ENCODE results near the gene SCAMP2. TPM values are rescaled to one million over a fixed set of nuclear protein-coding genes. Genes with fewer than 3 reads are reported as not detected.

Gene SCAMP2
- total RNA-seq, 1 donor from 2014 or later, result 39.3 TPM

DNA sequence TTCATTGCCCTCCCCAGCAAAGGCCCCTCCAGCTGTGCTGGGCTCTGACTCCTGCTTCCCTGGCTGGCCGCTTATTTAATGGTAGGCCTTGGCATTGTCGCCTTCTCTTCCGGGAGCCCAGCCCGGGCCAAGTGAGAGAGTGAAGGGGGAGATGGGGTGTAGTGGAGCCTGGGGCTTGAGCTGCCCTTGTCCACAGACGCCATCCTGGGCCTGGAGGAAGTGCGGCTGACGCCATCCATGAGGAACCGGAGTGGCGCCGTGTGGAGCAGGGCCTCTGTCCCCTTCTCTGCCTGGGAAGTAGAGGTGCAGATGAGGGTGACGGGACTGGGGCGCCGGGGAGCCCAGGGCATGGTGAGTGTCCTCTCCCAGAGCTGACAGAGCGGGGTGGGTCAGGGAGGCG is 57.2 kb downstream of the SCAMP2 start:
- DNase-seq (ENCODE audit: low read depth), result no peak
- H3K4me3 ChIP-seq (ENCODE audit: low read depth, low read length), result no peak overlapping the region
- TF ChIP-seq, protein P1, sequence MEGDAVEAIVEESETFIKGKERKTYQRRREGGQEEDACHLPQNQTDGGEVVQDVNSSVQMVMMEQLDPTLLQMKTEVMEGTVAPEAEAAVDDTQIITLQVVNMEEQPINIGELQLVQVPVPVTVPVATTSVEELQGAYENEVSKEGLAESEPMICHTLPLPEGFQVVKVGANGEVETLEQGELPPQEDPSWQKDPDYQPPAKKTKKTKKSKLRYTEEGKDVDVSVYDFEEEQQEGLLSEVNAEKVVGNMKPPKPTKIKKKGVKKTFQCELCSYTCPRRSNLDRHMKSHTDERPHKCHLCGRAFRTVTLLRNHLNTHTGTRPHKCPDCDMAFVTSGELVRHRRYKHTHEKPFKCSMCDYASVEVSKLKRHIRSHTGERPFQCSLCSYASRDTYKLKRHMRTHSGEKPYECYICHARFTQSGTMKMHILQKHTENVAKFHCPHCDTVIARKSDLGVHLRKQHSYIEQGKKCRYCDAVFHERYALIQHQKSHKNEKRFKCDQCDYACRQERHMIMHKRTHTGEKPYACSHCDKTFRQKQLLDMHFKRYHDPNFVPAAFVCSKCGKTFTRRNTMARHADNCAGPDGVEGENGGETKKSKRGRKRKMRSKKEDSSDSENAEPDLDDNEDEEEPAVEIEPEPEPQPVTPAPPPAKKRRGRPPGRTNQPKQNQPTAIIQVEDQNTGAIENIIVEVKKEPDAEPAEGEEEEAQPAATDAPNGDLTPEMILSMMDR (conservative IDR thresholded peaks at IDR 0.05; ENCODE audit: low read depth, low read length), result no peak

DNA sequence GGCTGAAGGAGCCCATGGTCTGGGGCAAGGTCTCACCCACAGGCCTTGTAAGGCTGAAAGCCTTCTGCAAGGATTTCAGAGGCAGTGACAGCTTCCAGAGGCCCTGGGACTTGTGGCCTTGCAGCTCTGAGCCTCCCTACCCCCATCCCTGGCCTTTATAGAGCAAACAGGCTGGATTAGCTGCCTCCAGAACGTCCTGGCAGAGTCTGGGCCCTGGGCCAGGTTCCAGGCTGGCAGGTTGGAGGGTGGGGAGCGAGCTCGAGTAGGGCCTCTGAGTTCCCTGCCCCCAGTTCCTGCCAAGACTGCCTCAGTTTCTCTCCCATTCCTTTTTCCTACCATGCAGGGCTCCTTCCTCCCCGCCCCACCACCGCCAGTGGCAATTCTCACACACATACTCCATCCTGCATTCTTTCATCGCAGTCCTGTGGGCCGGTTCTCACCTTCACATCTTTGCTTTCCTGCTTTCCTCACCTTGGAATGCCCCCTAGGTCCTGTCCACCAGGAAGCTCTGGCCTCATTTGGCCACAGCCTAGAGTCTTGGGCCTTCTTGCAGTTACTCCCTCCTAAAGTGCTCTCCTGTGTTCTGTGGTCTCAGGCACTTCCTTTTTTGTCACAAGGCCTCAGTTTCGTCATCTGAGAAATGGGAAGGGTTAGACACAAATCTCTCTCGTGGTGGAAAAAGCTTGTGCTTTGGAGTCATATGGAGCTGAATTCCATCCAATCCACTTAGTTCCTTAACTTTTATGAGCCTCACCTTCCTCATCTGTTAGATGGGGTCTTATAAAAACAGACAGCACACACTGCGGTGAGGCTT is 57.8 kb downstream of the SCAMP2 start:
- DNase-seq (ENCODE audit: low read depth), result no peak
- TF ChIP-seq, protein P1 (conservative IDR thresholded peaks at IDR 0.05; ENCODE audit: low read depth, low read length), result no peak
- no peak overlapping the region for H3K4me3 ChIP-seq (ENCODE audit: low read depth, low read length)

DNA sequence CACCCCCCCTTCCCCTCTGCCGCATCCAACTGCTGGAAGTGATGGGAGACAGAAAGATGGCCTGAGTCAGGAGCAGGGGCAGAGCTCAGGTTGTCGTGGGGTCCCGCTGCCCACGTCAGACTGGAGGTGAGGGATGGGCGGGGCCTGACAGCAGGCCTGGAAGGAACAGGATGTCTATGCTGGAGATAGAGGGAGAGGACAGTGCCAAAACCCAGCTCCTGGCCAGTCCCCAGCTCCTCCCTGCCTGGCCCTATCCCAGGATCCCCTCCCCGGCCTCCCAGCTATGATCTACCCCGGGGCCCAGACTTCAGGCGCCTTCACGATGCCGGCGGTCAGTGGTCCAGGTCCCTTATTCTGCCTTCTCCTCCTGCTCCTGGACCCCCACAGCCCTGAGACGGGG is 60.6 kb downstream of the SCAMP2 start, which contains the start of gene LMAN1L:
LMAN1L (plus strand) TSS at position 303 of the 400 bp plus-strand sequence; CDS start at position 323, 20 bp downstream.
- TF ChIP-seq, protein P1 (conservative IDR thresholded peaks at IDR 0.05; ENCODE audit: low read depth, low read length), result no peak
- no peak within 1 kb of the TSS for H3K4me3 ChIP-seq (ENCODE audit: low read depth, low read length)
- no peak for DNase-seq (ENCODE audit: low read depth)

DNA sequence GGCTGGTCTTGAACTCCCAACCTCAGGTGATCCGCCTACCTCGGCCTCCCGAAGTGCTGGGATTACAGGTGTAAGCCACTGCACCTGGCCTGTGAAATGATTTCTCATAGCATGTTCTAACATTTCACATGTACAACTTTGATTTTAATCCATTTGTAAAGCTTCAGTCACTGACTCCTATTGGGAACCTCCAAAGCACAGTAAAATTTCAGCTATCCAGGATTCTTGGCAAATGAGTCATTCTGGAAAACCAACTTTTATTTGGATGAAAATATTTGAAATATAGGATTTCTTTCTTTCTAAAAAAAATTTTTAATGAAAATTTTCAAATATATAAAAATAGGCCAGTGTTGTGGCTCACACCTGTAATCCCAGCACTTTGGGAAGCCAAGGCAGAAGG is 63.2 kb downstream of the SCAMP2 start:
- TF ChIP-seq, protein P1 (conservative IDR thresholded peaks at IDR 0.05; ENCODE audit: low read depth, low read length), result no peak
- no peak for DNase-seq (ENCODE audit: low read depth)
- no peak overlapping the region for H3K4me3 ChIP-seq (ENCODE audit: low read depth, low read length)

DNA sequence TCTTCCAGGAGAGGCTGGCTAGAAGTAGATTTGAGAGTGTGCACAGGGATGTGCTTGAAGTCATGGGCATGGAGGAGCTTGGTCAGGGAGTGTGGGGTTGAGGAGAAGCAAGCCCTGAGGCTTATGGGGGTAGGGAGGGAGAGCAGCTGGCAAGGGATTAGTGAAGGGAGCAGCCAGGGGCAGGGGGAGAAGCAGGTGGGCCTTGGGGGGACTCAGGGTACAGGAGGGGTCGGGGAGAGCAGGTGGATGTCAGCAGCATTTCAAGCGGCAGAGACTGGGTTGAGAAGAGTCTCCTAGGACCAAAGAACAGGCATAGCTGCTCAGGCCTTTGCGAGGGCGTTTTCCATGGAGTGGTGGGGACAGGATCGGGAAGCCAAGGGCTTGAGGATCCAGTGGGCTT is 63.9 kb downstream of the SCAMP2 start:
- no peak for DNase-seq (ENCODE audit: low read depth)
- no peak overlapping the region for H3K4me3 ChIP-seq (ENCODE audit: low read depth, low read length)

DNA sequence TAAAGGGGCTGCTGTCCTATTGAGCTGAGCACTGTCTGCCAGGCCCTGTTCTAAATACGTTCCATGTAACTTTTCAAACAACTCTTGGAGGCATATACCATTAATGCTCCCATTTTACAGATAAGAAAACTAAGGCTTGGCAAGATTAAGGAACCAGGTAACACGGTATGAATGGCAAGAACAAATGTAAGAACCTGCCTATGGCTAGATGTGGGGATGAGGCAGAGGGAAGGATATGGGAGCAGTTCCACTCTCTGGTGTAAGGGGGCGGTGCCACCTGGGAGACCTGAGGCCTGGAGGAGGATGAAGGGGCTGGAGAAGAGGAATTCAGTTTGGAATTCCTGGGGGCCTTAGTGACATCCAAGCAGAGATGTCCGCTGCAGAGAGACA is 64.3 kb downstream of the SCAMP2 start:
- no peak overlapping the region for H3K4me3 ChIP-seq (ENCODE audit: low read depth, low read length)
- TF ChIP-seq, protein P1 (conservative IDR thresholded peaks at IDR 0.05; ENCODE audit: low read depth, low read length), result no peak
- no peak for DNase-seq (ENCODE audit: low read depth)

More for the DNA sequence above, 63.9 kb downstream of the SCAMP2 start:
- TF ChIP-seq, protein P1 (conservative IDR thresholded peaks at IDR 0.05; ENCODE audit: low read depth, low read length), result no peak

Data from epithelial cell of proximal tubule (primary cell).